PC-9 (cell line): ENCODE results near the gene MAU2. TPM values are rescaled to one million over a fixed set of nuclear protein-coding genes. Genes with fewer than 3 reads are reported as not detected.

ENCODE experiments used
- BruUV-seq: library from RNA; stranded (reverse); fragments of 400-500 nt; replicated peaks from 2 replicates; lab custom pipeline; 2021; lab: Mats Ljungman, UMichigan
- CTCF ChIA-PET: fragments of 300-600 bp; sonication (Branson Sonifier 250); formaldehyde crosslinking; loops from one replicate; lab custom pipeline; 2022; ENCODE audit warnings: antibody characterized with exemption; lab: Charles Lee
- POLR2A ChIA-PET: fragments of 300-600 bp; sonication (Branson Sonifier 250); formaldehyde crosslinking; loops from one replicate; lab custom pipeline; 2022; ENCODE audit warnings: antibody characterized with exemption; ENCODE audit not compliant: unreplicated experiment; lab: Charles Lee
- DNase-seq, 2 experiments: peaks; one replicate each; pipeline versions ENCODE4 v3.0.0 to v3.0.0-alpha.2; 2015 to 2022; ENCODE audit warnings: mixed read lengths in 1 of 2
- H2AFZ ChIP-seq: fragments of 200-600 bp; sonication (generic); 2 replicates; pipeline ENCODE4 v1.8.1; 2017; ENCODE audit warnings: antibody characterized with exemption
- H3F3A ChIP-seq: fragments of 200-600 bp; sonication (generic); 2 replicates; pipeline ENCODE4 v1.8.1; 2017; ENCODE audit warnings: antibody characterized with exemption, mild to moderate bottlenecking, low read depth; ENCODE audit not compliant: insufficient read depth
- H3K27ac ChIP-seq: fragments of 200-600 bp; sonication (generic); 2 replicates; pipeline ENCODE4 v1.6.1; 2016; ENCODE audit warnings: mixed run types
- H3K27me3 ChIP-seq: fragments of 200-600 bp; sonication (generic); 2 replicates; pipeline ENCODE4 v1.6.1; 2016; ENCODE audit warnings: low read depth, mixed run types; ENCODE audit not compliant: insufficient read depth
- H3K36me3 ChIP-seq: fragments of 200-600 bp; sonication (generic); 2 replicates; pipeline ENCODE4 v1.6.1; 2016; ENCODE audit warnings: low read depth, mixed run types
- H3K4me1 ChIP-seq: fragments of 200-600 bp; sonication (generic); replicated peaks from 2 replicates; pipeline ENCODE4 v1.6.1; 2016; ENCODE audit warnings: mixed run types; ENCODE audit not compliant: insufficient read depth
- H3K4me2 ChIP-seq: fragments of 200-600 bp; sonication (generic); 2 replicates; pipeline ENCODE4 v1.6.1; 2017; ENCODE audit warnings: mixed run types
- H3K4me3 ChIP-seq: fragments of 200-600 bp; sonication (generic); 2 replicates; pipeline ENCODE4 v1.6.1; 2016; ENCODE audit warnings: mixed run types
- H3K79me2 ChIP-seq: fragments of 200-600 bp; sonication (generic); 2 replicates; pipeline ENCODE4 v1.6.1; 2017; ENCODE audit warnings: low read depth, mixed run types
- H3K9me2 ChIP-seq: fragments of 200-600 bp; sonication (generic); 2 replicates; pipeline ENCODE4 v1.8.1; 2017; ENCODE audit warnings: mild to moderate bottlenecking; ENCODE audit not compliant: insufficient read depth
- H3K9me3 ChIP-seq: fragments of 200-600 bp; sonication (generic); 2 replicates; pipeline ENCODE4 v1.8.1; 2016; ENCODE audit warnings: low read depth; ENCODE audit not compliant: insufficient read depth
- H4K20me1 ChIP-seq: fragments of 200-600 bp; sonication (generic); 2 replicates; pipeline ENCODE4 v1.8.1; 2017; ENCODE audit not compliant: insufficient read depth
- CTCF ChIP-seq: fragments of 200-600 bp; sonication (generic); conservative IDR thresholded peaks from 2 replicates; pipeline ENCODE4 v1.6.1; 2017; ENCODE audit warnings: mixed run types, antibody characterized with exemption, mild to moderate bottlenecking, moderate library complexity
- EZH2 ChIP-seq: fragments of 200-600 bp; sonication (generic); IDR thresholded peaks from 2 replicates; pipeline ENCODE4 v1.8.0; 2017; ENCODE audit warnings: antibody characterized with exemption, low read depth
- intact Hi-C: fragments of 100-400 bp; cut with micrococcal nuclease; formaldehyde crosslinking; loops from one replicate; pipeline ENCODE4 v1.10.0; 2022; ENCODE audit not compliant: unreplicated experiment
- total RNA-seq: library from RNA; stranded (reverse); gene quantifications from 2 replicates; pipeline ENCODE4 v1.2.3, GENCODE V29; 2021

MAU2 gene
- total RNA-seq, 1 experiment from 2014 or later = 46.1 TPM

GRCh38 chr19:19334989-19335344, 14.3 kb downstream of the MAU2 start:
- peaks cover 5% of the 10 kb centered on the region; the same call in 1 of the 2 replicates for H3K79me2 ChIP-seq

GRCh38 chr19:19335408-19336158, 15.0 kb downstream of the MAU2 start:
- BruUV-seq = no TSS peak
- Histone ChIP-seq H4K20me1 (peaks cover 27% of the 10 kb centered on the region), H3K4me2 (no peak overlapping the region), H3K27me3 (no peaks in the 10 kb centered on the region), H3F3A (no peaks in the 10 kb centered on the region), H3K36me3 (peaks cover 17% of the 10 kb centered on the region), H3K4me1 (no peaks in the 10 kb centered on the region), H3K79me2 (peaks cover 5% of the 10 kb centered on the region; the same call in 1 of the 2 replicates), H2AFZ (no peak overlapping the region), H3K9me3 (no peaks in the 10 kb centered on the region), H3K4me3 (no peak overlapping the region), H3K27ac (no peak overlapping the region), H3K9me2 (no peaks in the 10 kb centered on the region)
- ChIA-PET CTCF (no interaction called here), POLR2A (interaction anchor here (0.6 kb wide), 1 partner anchor 22 kb away, joined by 5 read pairs; no protein-coding TSS in a partner anchor)
- DNase-seq = no peak
- intact Hi-C loops = no loop called here
- TF ChIP-seq CTCF (no peak), EZH2 (no peak)

More at GRCh38 chr19:19334989-19335344, 14.3 kb downstream of the MAU2 start:
- ChIA-PET POLR2A (interaction anchor here (0.6 kb wide), 1 partner anchor 22 kb away, joined by 5 read pairs; no protein-coding TSS in a partner anchor), CTCF (no interaction called here)
- intact Hi-C loops = no loop called here
- no peak for TF ChIP-seq CTCF
- no peak for TF ChIP-seq EZH2
- Histone ChIP-seq H3K27ac (no peak overlapping the region), H3K4me3 (no peak overlapping the region), H2AFZ (no peak overlapping the region), H3K27me3 (no peaks in the 10 kb centered on the region), H3K9me2 (no peaks in the 10 kb centered on the region), H3K36me3 (peaks cover 20% of the 10 kb centered on the region), H3F3A (no peaks in the 10 kb centered on the region), H4K20me1 (peaks cover 31% of the 10 kb centered on the region), H3K4me2 (no peak overlapping the region), H3K9me3 (no peaks in the 10 kb centered on the region), H3K4me1 (no peaks in the 10 kb centered on the region)
- no TSS peak for BruUV-seq
- no peak for DNase-seq

- no peak for DNase-seq
- Histone ChIP-seq H3F3A (no peaks in the 10 kb centered on the region), H3K79me2 (no peaks in the 10 kb centered on the region), H3K9me2 (no peaks in the 10 kb centered on the region), H3K27ac (no peak overlapping the region), H3K9me3 (no peaks in the 10 kb centered on the region), H3K4me2 (no peak overlapping the region), H2AFZ (no peak overlapping the region), H4K20me1 (peaks cover 25% of the 10 kb centered on the region), H3K4me3 (no peak overlapping the region), H3K27me3 (no peaks in the 10 kb centered on the region), H3K4me1 (no peaks in the 10 kb centered on the region), H3K36me3 (peaks cover 14% of the 10 kb centered on the region)
- ChIA-PET CTCF (interaction anchor here (0.6 kb wide), 1 partner anchor 10 kb away, joined by 5 read pairs; no protein-coding TSS in a partner anchor), POLR2A (interaction anchor here (0.7 kb wide), 1 partner anchor 22 kb away, joined by 6 read pairs; no protein-coding TSS in a partner anchor)
- TF ChIP-seq CTCF (no peak), EZH2 (no peak)
- BruUV-seq = no TSS peak
- intact Hi-C loops = no loop called here
Measured at GRCh38 chr19:19336597-19336996, 16.0 kb downstream of the MAU2 start.
